HepG2 (cell line): Measurements from ENCODE around the gene ST6GALNAC2. TPM values are rescaled to one million over a fixed set of nuclear protein-coding genes. Genes with fewer than 3 reads are reported as not detected.

Experiments
- ATF3 ChIP-seq: sonication (generic); formaldehyde crosslinking; IDR thresholded peaks from 2 replicates; pipeline ENCODE4 v1.4.0; 2020; ENCODE audit warnings: missing genetic modification reagents
- HBP1 ChIP-seq: IDR thresholded peaks from 2 replicates; pipeline ENCODE4 v1.6.1; 2016; ENCODE audit warnings: low read depth, control low read depth
- HIVEP1 ChIP-seq: sonication (generic); formaldehyde crosslinking; IDR thresholded peaks from 2 replicates; pipeline ENCODE4 v1.4.0; 2020; ENCODE audit warnings: mild to moderate bottlenecking, missing genetic modification reagents
- RXRA ChIP-seq: sonication (generic); formaldehyde crosslinking; IDR thresholded peaks from 2 replicates; pipeline ENCODE4 v1.5.1; 2020; ENCODE audit warnings: missing genetic modification reagents
- SIN3B ChIP-seq: fragments of 150-350 bp; IDR thresholded peaks from 2 replicates; pipeline ENCODE4 v1.6.1; 2014; ENCODE audit warnings: low read length
- SMAD3 ChIP-seq: sonication (generic); formaldehyde crosslinking; IDR thresholded peaks from 2 replicates; pipeline ENCODE4 v1.4.0; 2020; ENCODE audit warnings: missing genetic modification reagents
- SPEN ChIP-seq: sonication (generic); formaldehyde crosslinking; IDR thresholded peaks from 2 replicates; pipeline ENCODE4 v1.5.1; 2020; ENCODE audit warnings: low read depth, mild to moderate bottlenecking, missing genetic modification reagents
- ZBTB25 ChIP-seq: IDR thresholded peaks from 2 replicates; pipeline ENCODE4 v1.6.1; 2018; ENCODE audit warnings: missing genetic modification reagents
- ZFP62 ChIP-seq: sonication (generic); formaldehyde crosslinking; IDR thresholded peaks from 2 replicates; pipeline ENCODE4 v1.4.0; 2020; ENCODE audit warnings: missing genetic modification reagents
- ZNF263 ChIP-seq: sonication (generic); formaldehyde crosslinking; IDR thresholded peaks from 2 replicates; pipeline ENCODE4 v1.4.0; 2020; ENCODE audit warnings: missing genetic modification reagents
- ZNF296 ChIP-seq: sonication (generic); formaldehyde crosslinking; conservative IDR thresholded peaks from 2 replicates; pipeline ENCODE4 v1.5.0; 2020; ENCODE audit warnings: mild to moderate bottlenecking, missing genetic modification reagents
- ZNF34 ChIP-seq: sonication (generic); formaldehyde crosslinking; IDR thresholded peaks from 2 replicates; pipeline ENCODE4 v1.4.0; 2020; ENCODE audit warnings: mild to moderate bottlenecking, missing genetic modification reagents, borderline replicate concordance
- ZNF547 ChIP-seq: sonication (generic); formaldehyde crosslinking; IDR thresholded peaks from 2 replicates; pipeline ENCODE4 v1.5.1; 2020; ENCODE audit warnings: mild to moderate bottlenecking, missing genetic modification reagents
- ZNF652 ChIP-seq: IDR thresholded peaks from 2 replicates; pipeline ENCODE4 v1.6.1; 2016; ENCODE audit warnings: low read depth, borderline replicate concordance
- ZNF703 ChIP-seq: sonication (generic); formaldehyde crosslinking; IDR thresholded peaks from 2 replicates; pipeline ENCODE4 v1.5.1; 2020; ENCODE audit warnings: missing genetic modification reagents, mild to moderate bottlenecking, moderate library complexity, borderline replicate concordance
- ZNF761 ChIP-seq: sonication (generic); formaldehyde crosslinking; conservative IDR thresholded peaks from 2 replicates; pipeline ENCODE4 v1.4.0; 2020; ENCODE audit warnings: mild to moderate bottlenecking, missing genetic modification reagents
- polyA plus RNA-seq, 8 experiments: library from polyadenylated mRNA; depleted of rRNA in 3 of 8; stranded (reverse) in 7 of 8; unstranded in 1 of 8; fragments of >200 nt; fragmentation: Illumina TruSeq in 4 of 8; extraction: Trizol in 4 of 8; gene quantifications; 2 replicates each; pipeline versions ENCODE4 v1.2.1 to v1.2.3, GENCODE V29; 2011 to 2016; ENCODE audit warnings: low read depth in 4 of 8, missing spikeins in 1 of 8, mixed read lengths in 1 of 8; ENCODE audit not compliant: insufficient read depth in 1 of 8
- total RNA-seq, 5 experiments: library from RNA; depleted of rRNA; stranded (reverse); fragments of >200 nt; fragmentation: Illumina TruSeq; extraction: Trizol; gene quantifications; 2 replicates each; pipeline ENCODE4 v1.2.3, GENCODE V29; 2016; ENCODE audit warnings: low read depth in 1 of 5
- TF ChIP-seq, protein P1 (sequence below): sonication (generic); formaldehyde crosslinking; IDR thresholded peaks from 2 replicates; pipeline ENCODE4 v1.4.0; 2020; ENCODE audit warnings: missing genetic modification reagents
- TF ChIP-seq, protein P2 (sequence below): sonication (generic); formaldehyde crosslinking; IDR thresholded peaks from 2 replicates; pipeline ENCODE4 v1.5.0; 2020; ENCODE audit warnings: missing genetic modification reagents, mild to moderate bottlenecking, borderline replicate concordance
- TF ChIP-seq, protein P3 (sequence below): sonication (generic); formaldehyde crosslinking; IDR thresholded peaks from 2 replicates; pipeline ENCODE4 v1.5.0; 2020; ENCODE audit warnings: missing genetic modification reagents
- TF ChIP-seq, protein P4 (sequence below): IDR thresholded peaks from 2 replicates; pipeline ENCODE4 v1.6.1; 2016; ENCODE audit warnings: missing compliant biosample characterization, missing genetic modification reagents, borderline replicate concordance

Gene ST6GALNAC2
- total and polyA plus RNA-seq, 2 of the 13 experiments (the other 11 are each of a cell fraction or from before 2014, with no cell fraction given): 0.12 to 0.49 TPM

- TF ChIP-seq HBP1 (CRISPR knock-in tag) (0 out of 2 replicates have a peak, but pooled peaks have one; percentile 47), ZNF296 (CRISPR knock-in tag) (no peak), SIN3B (no peak), ZNF761 (CRISPR knock-in tag) (no peak; the same call in 1 of the 2 replicates), SMAD3 (CRISPR knock-in tag) (peak; percentile 49; the same call in 1 of the 2 replicates), HIVEP1 (no peak), ZNF263 (CRISPR knock-in tag) (peak; percentile 49; the same call in 1 of the 2 replicates), SPEN (CRISPR knock-in tag) (peak; percentile 65; the same call in 1 of the 2 replicates), ATF3 (CRISPR knock-in tag) (no peak), ZNF547 (CRISPR knock-in tag) (0 out of 2 replicates have a peak, but pooled peaks have one; percentile 18), ZFP62 (CRISPR knock-in tag) (no peak), ZNF652 (CRISPR knock-in tag) (0 out of 2 replicates have a peak, but pooled peaks have one; percentile 18), RXRA (CRISPR knock-in tag) (peak; percentile 79), ZNF703 (CRISPR knock-in tag) (no peak), ZNF34 (CRISPR knock-in tag) (no peak), ZBTB25 (peak; percentile 85)
- TF ChIP-seq, protein P1, sequence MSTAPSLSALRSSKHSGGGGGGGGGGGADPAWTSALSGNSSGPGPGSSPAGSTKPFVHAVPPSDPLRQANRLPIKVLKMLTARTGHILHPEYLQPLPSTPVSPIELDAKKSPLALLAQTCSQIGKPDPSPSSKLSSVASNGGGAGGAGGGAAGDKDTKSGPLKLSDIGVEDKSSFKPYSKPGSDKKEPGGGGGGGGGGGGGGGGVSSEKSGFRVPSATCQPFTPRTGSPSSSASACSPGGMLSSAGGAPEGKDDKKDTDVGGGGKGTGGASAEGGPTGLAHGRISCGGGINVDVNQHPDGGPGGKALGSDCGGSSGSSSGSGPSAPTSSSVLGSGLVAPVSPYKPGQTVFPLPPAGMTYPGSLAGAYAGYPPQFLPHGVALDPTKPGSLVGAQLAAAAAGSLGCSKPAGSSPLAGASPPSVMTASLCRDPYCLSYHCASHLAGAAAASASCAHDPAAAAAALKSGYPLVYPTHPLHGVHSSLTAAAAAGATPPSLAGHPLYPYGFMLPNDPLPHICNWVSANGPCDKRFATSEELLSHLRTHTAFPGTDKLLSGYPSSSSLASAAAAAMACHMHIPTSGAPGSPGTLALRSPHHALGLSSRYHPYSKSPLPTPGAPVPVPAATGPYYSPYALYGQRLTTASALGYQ (CRISPR knock-in tag): no peak
- TF ChIP-seq, protein P2, sequence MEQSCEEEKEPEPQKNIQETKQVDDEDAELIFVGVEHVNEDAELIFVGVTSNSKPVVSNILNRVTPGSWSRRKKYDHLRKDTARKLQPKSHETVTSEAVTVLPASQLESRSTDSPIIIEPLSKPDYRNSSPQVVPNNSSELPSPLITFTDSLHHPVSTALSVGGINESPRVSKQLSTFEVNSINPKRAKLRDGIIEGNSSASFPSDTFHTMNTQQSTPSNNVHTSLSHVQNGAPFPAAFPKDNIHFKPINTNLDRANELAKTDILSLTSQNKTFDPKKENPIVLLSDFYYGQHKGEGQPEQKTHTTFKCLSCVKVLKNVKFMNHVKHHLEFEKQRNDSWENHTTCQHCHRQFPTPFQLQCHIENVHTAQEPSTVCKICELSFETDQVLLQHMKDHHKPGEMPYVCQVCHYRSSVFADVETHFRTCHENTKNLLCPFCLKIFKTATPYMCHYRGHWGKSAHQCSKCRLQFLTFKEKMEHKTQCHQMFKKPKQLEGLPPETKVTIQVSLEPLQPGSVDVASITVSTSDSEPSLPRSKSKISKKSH: no peak
- TF ChIP-seq, protein P3, sequence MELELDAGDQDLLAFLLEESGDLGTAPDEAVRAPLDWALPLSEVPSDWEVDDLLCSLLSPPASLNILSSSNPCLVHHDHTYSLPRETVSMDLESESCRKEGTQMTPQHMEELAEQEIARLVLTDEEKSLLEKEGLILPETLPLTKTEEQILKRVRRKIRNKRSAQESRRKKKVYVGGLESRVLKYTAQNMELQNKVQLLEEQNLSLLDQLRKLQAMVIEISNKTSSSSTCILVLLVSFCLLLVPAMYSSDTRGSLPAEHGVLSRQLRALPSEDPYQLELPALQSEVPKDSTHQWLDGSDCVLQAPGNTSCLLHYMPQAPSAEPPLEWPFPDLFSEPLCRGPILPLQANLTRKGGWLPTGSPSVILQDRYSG (CRISPR knock-in tag): no peak
- TF ChIP-seq, protein P4, sequence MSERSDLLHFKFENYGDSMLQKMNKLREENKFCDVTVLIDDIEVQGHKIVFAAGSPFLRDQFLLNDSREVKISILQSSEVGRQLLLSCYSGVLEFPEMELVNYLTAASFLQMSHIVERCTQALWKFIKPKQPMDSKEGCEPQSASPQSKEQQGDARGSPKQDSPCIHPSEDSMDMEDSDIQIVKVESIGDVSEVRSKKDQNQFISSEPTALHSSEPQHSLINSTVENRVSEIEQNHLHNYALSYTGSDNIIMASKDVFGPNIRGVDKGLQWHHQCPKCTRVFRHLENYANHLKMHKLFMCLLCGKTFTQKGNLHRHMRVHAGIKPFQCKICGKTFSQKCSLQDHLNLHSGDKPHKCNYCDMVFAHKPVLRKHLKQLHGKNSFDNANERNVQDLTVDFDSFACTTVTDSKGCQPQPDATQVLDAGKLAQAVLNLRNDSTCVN (CRISPR knock-in tag): peak; percentile 83; the same call in 1 of the 2 replicates
Observed at GRCh38 chr17:76523084-76524037, 62.3 kb downstream of the ST6GALNAC2 start (continued).
